Astrocyte of the cerebellum (primary cell): ENCODE data around the gene ARSB.

ENCODE experiments used
- DNase-seq: peaks from one replicate; pipeline ENCODE4 v3.0.0-alpha.2; 2011; ENCODE audit warnings: low read depth
- H3K4me3 ChIP-seq: 2 replicates; pipeline ENCODE4 v1.5.1; 2011; ENCODE audit warnings: mild to moderate bottlenecking, low read depth, low read length, moderate library complexity
- in situ Hi-C: cut with HindIII; loops from 2 replicates; pipeline ENCODE4 v1.10.0; 2017; ENCODE audit warnings: low sequenced_read_pairs
- TF ChIP-seq, protein P1 (sequence below): IDR thresholded peaks from 2 replicates; pipeline ENCODE4 v1.5.1; 2012; ENCODE audit warnings: low read length, low read depth, moderate library complexity, mild to moderate bottlenecking; ENCODE audit errors: missing control alignments

Gene ARSB

DNA sequence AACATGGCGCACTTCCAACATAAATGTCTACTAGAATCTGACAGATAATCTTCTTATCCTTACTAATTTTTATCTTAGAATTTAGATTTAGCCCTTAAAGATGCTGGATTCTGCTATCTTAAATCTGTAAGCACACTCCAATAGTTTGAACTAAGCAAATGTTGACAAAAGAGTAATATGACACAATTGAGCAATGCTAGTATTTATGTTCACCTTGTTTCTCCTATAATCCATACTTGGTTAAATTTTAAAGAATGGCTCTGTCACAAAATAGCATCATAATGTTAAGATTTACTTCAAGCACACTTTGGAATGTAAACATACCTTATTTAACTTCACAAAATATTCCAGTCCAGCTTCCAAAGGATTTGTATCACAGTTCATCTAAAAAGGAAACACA lies 38.8 kb upstream of the ARSB start:
- in situ Hi-C loops: no loop called here
- H3K4me3 ChIP-seq: no peak overlapping the region
- DNase-seq: no peak
- TF ChIP-seq, protein P1, sequence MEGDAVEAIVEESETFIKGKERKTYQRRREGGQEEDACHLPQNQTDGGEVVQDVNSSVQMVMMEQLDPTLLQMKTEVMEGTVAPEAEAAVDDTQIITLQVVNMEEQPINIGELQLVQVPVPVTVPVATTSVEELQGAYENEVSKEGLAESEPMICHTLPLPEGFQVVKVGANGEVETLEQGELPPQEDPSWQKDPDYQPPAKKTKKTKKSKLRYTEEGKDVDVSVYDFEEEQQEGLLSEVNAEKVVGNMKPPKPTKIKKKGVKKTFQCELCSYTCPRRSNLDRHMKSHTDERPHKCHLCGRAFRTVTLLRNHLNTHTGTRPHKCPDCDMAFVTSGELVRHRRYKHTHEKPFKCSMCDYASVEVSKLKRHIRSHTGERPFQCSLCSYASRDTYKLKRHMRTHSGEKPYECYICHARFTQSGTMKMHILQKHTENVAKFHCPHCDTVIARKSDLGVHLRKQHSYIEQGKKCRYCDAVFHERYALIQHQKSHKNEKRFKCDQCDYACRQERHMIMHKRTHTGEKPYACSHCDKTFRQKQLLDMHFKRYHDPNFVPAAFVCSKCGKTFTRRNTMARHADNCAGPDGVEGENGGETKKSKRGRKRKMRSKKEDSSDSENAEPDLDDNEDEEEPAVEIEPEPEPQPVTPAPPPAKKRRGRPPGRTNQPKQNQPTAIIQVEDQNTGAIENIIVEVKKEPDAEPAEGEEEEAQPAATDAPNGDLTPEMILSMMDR: no peak

DNA sequence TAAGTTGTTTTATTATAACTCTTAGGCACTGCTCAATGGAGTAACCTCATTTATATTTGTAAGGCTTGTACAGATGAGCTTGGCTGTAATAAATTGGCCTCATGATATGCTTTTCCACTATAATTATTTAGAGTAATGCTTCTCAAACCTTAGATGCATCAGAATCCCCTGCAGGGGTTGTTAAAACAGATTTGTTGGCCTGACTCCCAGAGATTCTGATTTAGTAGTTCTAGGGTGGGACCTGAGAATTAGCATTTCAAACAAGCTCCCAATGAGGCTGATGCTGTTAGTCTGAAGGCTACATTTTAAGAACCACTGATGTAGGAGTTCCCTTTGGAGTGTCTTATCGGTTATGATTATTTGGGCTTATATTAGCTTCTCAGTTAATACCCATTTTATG lies 38.2 kb upstream of the ARSB start:
- TF ChIP-seq, protein P1: no peak
- no peak for DNase-seq
- in situ Hi-C loops: no loop called here
- H3K4me3 ChIP-seq: no peak overlapping the region

DNA sequence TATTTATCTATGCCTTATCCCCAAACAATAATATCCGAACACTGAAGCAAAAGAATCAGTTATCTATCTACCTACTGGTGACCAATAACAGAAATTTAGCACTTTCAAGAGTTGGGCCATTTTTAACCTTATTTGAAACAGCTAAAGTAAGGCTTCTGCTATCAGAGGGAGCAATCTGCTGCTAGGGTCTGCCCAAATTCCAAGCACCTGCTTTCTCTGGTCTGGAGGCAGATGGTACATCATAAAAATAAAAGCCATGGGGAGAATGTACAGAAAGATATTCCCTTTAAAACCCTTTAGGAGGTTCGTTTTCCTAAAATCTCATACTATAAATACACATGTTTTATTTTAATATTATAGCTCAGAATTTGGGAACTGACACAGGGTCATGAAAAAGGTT lies 37.7 kb upstream of the ARSB start:
- no peak for DNase-seq
- no peak overlapping the region for H3K4me3 ChIP-seq
- in situ Hi-C loops: no loop called here
- TF ChIP-seq, protein P1: no peak

DNA sequence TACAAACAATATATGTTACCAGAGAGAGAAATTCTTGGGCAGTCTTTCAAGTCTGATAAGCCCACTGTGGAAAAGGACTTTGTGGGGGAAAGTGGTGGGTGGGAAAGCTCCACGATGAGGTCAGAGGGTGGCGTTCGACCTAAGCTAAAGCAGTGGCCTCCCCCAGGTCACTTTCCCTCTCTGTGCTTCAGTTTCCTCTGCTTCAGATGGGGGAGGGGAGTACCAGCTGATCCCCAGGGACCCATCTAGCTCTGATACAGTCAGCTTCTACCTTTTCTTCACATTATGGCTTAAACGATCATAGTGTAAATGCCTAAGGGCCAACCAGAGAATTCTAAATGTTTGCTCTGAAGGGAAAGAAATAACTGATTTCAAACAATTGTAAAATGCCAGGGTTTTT lies 36.6 kb upstream of the ARSB start:
- TF ChIP-seq, protein P1: no peak
- DNase-seq: no peak
- no peak overlapping the region for H3K4me3 ChIP-seq
- in situ Hi-C loops: no loop called here

DNA sequence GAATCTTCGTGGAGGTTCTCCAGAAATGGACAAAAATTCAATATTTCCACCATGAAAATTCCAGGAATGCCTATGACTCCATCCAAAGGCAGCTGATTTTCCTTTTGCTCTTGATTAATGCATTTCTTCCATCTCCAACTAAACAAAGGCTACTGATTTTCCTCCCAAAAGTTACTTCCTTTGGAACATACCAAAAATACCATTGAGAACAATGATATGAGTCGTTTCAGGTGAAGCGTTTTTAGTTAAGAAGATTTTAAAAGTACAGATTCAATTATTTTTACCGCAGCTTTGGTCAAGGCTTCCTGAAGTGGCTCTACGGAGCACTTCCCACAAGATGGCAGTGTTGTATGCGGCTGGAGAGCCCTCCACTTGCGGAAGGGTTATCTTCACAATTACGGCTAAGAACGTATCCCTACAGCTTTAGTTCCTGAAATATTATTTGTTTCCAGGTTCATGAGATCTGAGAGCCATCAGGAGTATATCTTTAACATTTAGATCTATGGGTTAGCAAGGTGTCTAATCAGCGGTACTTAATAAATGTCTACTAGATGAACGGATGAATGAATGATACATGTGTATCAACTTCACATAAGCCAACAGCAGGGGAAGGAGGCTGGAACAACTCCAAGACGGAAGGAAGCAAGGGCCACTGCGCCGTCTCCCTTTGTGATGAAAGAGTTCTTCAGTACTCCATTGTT lies 35.9 kb upstream of the ARSB start:
- TF ChIP-seq, protein P1: peak; percentile 91
- H3K4me3 ChIP-seq: no peak overlapping the region
- DNase-seq: peak; percentile 63
- in situ Hi-C loops: no loop called here

DNA sequence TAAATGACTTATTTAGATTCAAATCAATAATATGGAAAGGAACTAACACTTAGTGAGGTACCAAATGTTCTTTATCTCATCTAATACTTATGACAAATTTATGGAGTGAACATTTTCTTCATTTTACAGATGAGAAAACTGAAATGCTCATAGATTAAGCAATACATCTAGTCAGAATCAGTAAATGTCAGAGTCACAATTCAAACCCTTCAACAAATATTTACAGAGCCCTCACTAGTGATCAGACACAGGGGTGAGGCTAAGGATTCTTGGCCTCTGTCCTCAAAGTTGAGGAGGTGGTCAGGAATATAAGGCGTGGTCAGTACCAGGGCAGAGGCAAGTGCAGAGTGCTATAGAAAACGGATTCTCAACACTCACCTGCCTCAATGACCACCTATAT lies 29.5 kb upstream of the ARSB start:
- DNase-seq: no peak
- TF ChIP-seq, protein P1: no peak
- no peak overlapping the region for H3K4me3 ChIP-seq
- in situ Hi-C loops: no loop called here
